HepG2 (cell line): ENCODE data around the gene PHRF1. TPM values are rescaled to one million over a fixed set of nuclear protein-coding genes. Genes with fewer than 3 reads are reported as not detected.
A peak's percentile ranks its signal among the peaks of the same experiment; 100 is the strongest.

Source experiments
- BCL6 ChIP-seq: IDR thresholded peaks from 2 replicates; pipeline ENCODE4 v1.6.1; 2016; ENCODE audit warnings: missing genetic modification reagents, missing compliant biosample characterization
- EP300 ChIP-seq, 3 experiments: sonication (generic) in 1 of 3; formaldehyde crosslinking in 1 of 3; IDR thresholded peaks; 2 replicates each; pipeline versions ENCODE4 v1.5.1 to v1.6.1; 2011 to 2020; ENCODE audit warnings: low read depth in 2 of 3, low read length in 2 of 3, borderline replicate concordance in 1 of 3, improper control_type of control experiment in 1 of 3, mild to moderate bottlenecking in 1 of 3, missing genetic modification reagents in 1 of 3, moderate library complexity in 1 of 3
- GMEB2 ChIP-seq: IDR thresholded peaks from 2 replicates; pipeline ENCODE4 v1.6.1; 2016; ENCODE audit warnings: missing biosample characterization, missing genetic modification reagents, low read depth
- MAZ ChIP-seq, 2 experiments: sonication (generic) in 1 of 2; formaldehyde crosslinking in 1 of 2; IDR thresholded peaks; 2 replicates each; pipeline versions ENCODE4 v1.5.0 to v1.6.1; 2012 to 2020; ENCODE audit warnings: low read depth in 2 of 2, mild to moderate bottlenecking in 2 of 2, borderline replicate concordance in 1 of 2, improper control_type of control experiment in 1 of 2, low read length in 1 of 2, missing genetic modification reagents in 1 of 2, moderate library complexity in 1 of 2
- PBX2 ChIP-seq: IDR thresholded peaks from 2 replicates; pipeline ENCODE4 v1.6.1; 2016; ENCODE audit warnings: control low read depth
- TRAFD1 ChIP-seq: sonication (generic); formaldehyde crosslinking; IDR thresholded peaks from 2 replicates; pipeline ENCODE4 v1.5.1; 2020; ENCODE audit warnings: missing genetic modification reagents, mild to moderate bottlenecking, borderline replicate concordance
- ZBTB7A ChIP-seq: sonication (generic); formaldehyde crosslinking; IDR thresholded peaks from 2 replicates; pipeline ENCODE4 v1.8.0; 2022; ENCODE audit warnings: mild to moderate bottlenecking, missing genetic modification reagents
- ZFYVE20 ChIP-seq: sonication (generic); formaldehyde crosslinking; IDR thresholded peaks from 2 replicates; pipeline ENCODE4 v1.8.0; 2023; ENCODE audit warnings: low read depth, mild to moderate bottlenecking, moderate library complexity, missing genetic modification reagents, borderline replicate concordance
- ZIK1 ChIP-seq: sonication (generic); formaldehyde crosslinking; IDR thresholded peaks from 2 replicates; pipeline ENCODE4 v1.5.0; 2020; ENCODE audit warnings: mild to moderate bottlenecking, low read depth, missing genetic modification reagents, borderline replicate concordance
- ZNF20 ChIP-seq: sonication (generic); formaldehyde crosslinking; IDR thresholded peaks from 2 replicates; pipeline ENCODE4 v1.4.0; 2020; ENCODE audit warnings: mild to moderate bottlenecking, moderate library complexity, missing genetic modification reagents
- ZNF276 ChIP-seq: sonication (generic); formaldehyde crosslinking; IDR thresholded peaks from 2 replicates; pipeline ENCODE4 v1.4.0; 2020; ENCODE audit warnings: mild to moderate bottlenecking, low read depth, missing genetic modification reagents
- ZNF281 ChIP-seq: sonication (generic); formaldehyde crosslinking; IDR thresholded peaks from 2 replicates; pipeline ENCODE4 v1.4.0; 2020; ENCODE audit warnings: missing genetic modification reagents, borderline replicate concordance
- ZNF337 ChIP-seq: sonication (generic); formaldehyde crosslinking; IDR thresholded peaks from 2 replicates; pipeline ENCODE4 v1.5.1; 2020; ENCODE audit warnings: missing genetic modification reagents, low read depth, mild to moderate bottlenecking, borderline replicate concordance
- ZNF383 ChIP-seq: sonication (generic); formaldehyde crosslinking; IDR thresholded peaks from 2 replicates; pipeline ENCODE4 v1.4.0; 2020; ENCODE audit warnings: missing genetic modification reagents, mild to moderate bottlenecking, borderline replicate concordance
- ZNF460 ChIP-seq: sonication (generic); formaldehyde crosslinking; IDR thresholded peaks from 2 replicates; pipeline ENCODE4 v1.5.1; 2020; ENCODE audit warnings: missing genetic modification reagents, mild to moderate bottlenecking, borderline replicate concordance
- ZNF543 ChIP-seq: sonication (generic); formaldehyde crosslinking; IDR thresholded peaks from 2 replicates; pipeline ENCODE4 v1.4.0; 2020; ENCODE audit warnings: mild to moderate bottlenecking, missing genetic modification reagents
- ZNF619 ChIP-seq: sonication (generic); formaldehyde crosslinking; IDR thresholded peaks from 2 replicates; pipeline ENCODE4 v1.4.0; 2020; ENCODE audit warnings: mild to moderate bottlenecking, missing genetic modification reagents
- ZNF780A ChIP-seq: sonication (generic); formaldehyde crosslinking; IDR thresholded peaks from 2 replicates; pipeline ENCODE4 v1.8.0; 2022; ENCODE audit warnings: mild to moderate bottlenecking, missing genetic modification reagents, moderate library complexity
- ZSCAN22 ChIP-seq: sonication (generic); formaldehyde crosslinking; IDR thresholded peaks from 2 replicates; pipeline ENCODE4 v1.4.0; 2020; ENCODE audit warnings: mild to moderate bottlenecking, missing genetic modification reagents
- polyA plus RNA-seq, 8 experiments: library from polyadenylated mRNA; depleted of rRNA in 3 of 8; stranded (reverse) in 7 of 8; unstranded in 1 of 8; fragments of >200 nt; fragmentation: Illumina TruSeq in 4 of 8; extraction: Trizol in 4 of 8; gene quantifications; 2 replicates each; pipeline versions ENCODE4 v1.2.1 to v1.2.3, GENCODE V29; 2011 to 2016; ENCODE audit warnings: low read depth in 4 of 8, missing spikeins in 1 of 8, mixed read lengths in 1 of 8; ENCODE audit not compliant: insufficient read depth in 1 of 8
- total RNA-seq, 5 experiments: library from RNA; depleted of rRNA; stranded (reverse); fragments of >200 nt; fragmentation: Illumina TruSeq; extraction: Trizol; gene quantifications; 2 replicates each; pipeline ENCODE4 v1.2.3, GENCODE V29; 2016; ENCODE audit warnings: low read depth in 1 of 5

PHRF1 gene
- total and polyA plus RNA-seq, 2 of the 13 experiments (the other 11 are each of a cell fraction or from before 2014, with no cell fraction given): 8.2 to 16.7 TPM

GRCh38 chr11:587978-588380 lies 11.7 kb downstream of the PHRF1 start (continued):
- TF ChIP-seq ZNF276 (CRISPR knock-in tag) (no peak), ZNF619 (CRISPR knock-in tag) (no peak), GMEB2 (CRISPR knock-in tag) (no peak), ZNF281 (peak; percentile 16; the same call in 1 of the 2 replicates), ZNF383 (CRISPR knock-in tag) (no peak), ZFYVE20 (no peak), EP300 (IDR thresholded peaks at IDR 0.05; ENCODE audit: low read depth in 2 of 2, low read length in 2 of 2) (peak in 1 of 2 experiments; percentile 53; a peak in 2 of 4 replicates), EP300 (CRISPR knock-in tag; IDR thresholded peaks at IDR 0.05; ENCODE audit: borderline replicate concordance) (peak; percentile 69), ZNF337 (CRISPR knock-in tag) (no peak), PBX2 (CRISPR knock-in tag) (no peak), ZNF20 (CRISPR knock-in tag) (no peak), ZBTB7A (CRISPR knock-in tag) (no peak), ZNF460 (no peak), ZNF780A (no peak), ZIK1 (CRISPR knock-in tag) (no peak), ZNF543 (CRISPR knock-in tag) (no peak), TRAFD1 (CRISPR knock-in tag) (0 out of 2 replicates have a peak, but pooled peaks have one; percentile 60), ZSCAN22 (CRISPR knock-in tag) (no peak), BCL6 (CRISPR knock-in tag) (peak; percentile 76; the same call in 1 of the 2 replicates), MAZ (IDR thresholded peaks at IDR 0.05; ENCODE audit: borderline replicate concordance, low read depth, low read length) (peak; percentile 85), MAZ (CRISPR knock-in tag; IDR thresholded peaks at IDR 0.05; ENCODE audit: low read depth) (peak; percentile 88)
